Ishikawa (cell line): Measurements from ENCODE around the gene HOXA10.

Source experiments
- CEBPB ChIP-seq: IDR thresholded peaks from 2 replicates; pipeline ENCODE4 v1.6.1; 2012
- EGR1 ChIP-seq: IDR thresholded peaks from 2 replicates; pipeline ENCODE4 v1.6.1; 2012
- EP300 ChIP-seq: IDR thresholded peaks from 2 replicates; pipeline ENCODE4 v1.6.1; 2012; ENCODE audit warnings: borderline replicate concordance
- MAX ChIP-seq: IDR thresholded peaks from 2 replicates; pipeline ENCODE4 v1.6.1; 2012
- RAD21 ChIP-seq: IDR thresholded peaks from 2 replicates; pipeline ENCODE4 v1.6.1; 2012; ENCODE audit warnings: low read depth
- TEAD4 ChIP-seq: IDR thresholded peaks from 2 replicates; pipeline ENCODE4 v1.6.1; 2012
- USF1 ChIP-seq: IDR thresholded peaks from 2 replicates; pipeline ENCODE4 v1.6.1; 2012
- ZBTB7A ChIP-seq: IDR thresholded peaks from 2 replicates; pipeline ENCODE4 v1.6.1; 2012; ENCODE audit warnings: low read depth

GRCh38 chr7:27207348-27207985 lies 33.3 kb upstream of the HOXA10 start:
- TF ChIP-seq USF1: no peak
- no peak for TF ChIP-seq ZBTB7A
- TF ChIP-seq RAD21: no peak
- TF ChIP-seq EP300: no peak
- no peak for TF ChIP-seq TEAD4
- no peak for TF ChIP-seq CEBPB
- TF ChIP-seq EGR1: no peak
- TF ChIP-seq MAX: no peak
